GM12874 (cell line): ENCODE data around the gene CCDC106.

ENCODE experiments used
- CTCF ChIP-seq: IDR thresholded peaks from 2 replicates; pipeline ENCODE4 v1.5.1; 2011; ENCODE audit warnings: low read depth, mild to moderate bottlenecking, control low read depth, low read length, moderate library complexity; ENCODE audit not compliant: insufficient read depth

Gene CCDC106

GRCh38 chr19:55669418-55670279 is 21.6 kb downstream of the CCDC106 start:
- no peak for TF ChIP-seq CTCF

- no peak for TF ChIP-seq CTCF
Observed at GRCh38 chr19:55670280-55671053, 22.5 kb downstream of the CCDC106 start.

- TF ChIP-seq CTCF = no peak
Observed at GRCh38 chr19:55671054-55671378, 23.0 kb downstream of the CCDC106 start.

- no peak for TF ChIP-seq CTCF
Observed at GRCh38 chr19:55672418-55672817, 24.4 kb downstream of the CCDC106 start.

- TF ChIP-seq CTCF = no peak
Observed at GRCh38 chr19:55673465-55673864, 25.5 kb downstream of the CCDC106 start.

GRCh38 chr19:55673889-55674288 is 25.9 kb downstream of the CCDC106 start:
- no peak for TF ChIP-seq CTCF

- no peak for TF ChIP-seq CTCF
Observed at GRCh38 chr19:55674459-55674840, 26.4 kb downstream of the CCDC106 start.
